HG03196 (cell line): Measurements from ENCODE around the gene MTNR1A.
"Not testable (repeated sequence)": the region's sequence is repeated elsewhere in the genome, so short reads cannot be mapped to it uniquely, and the experiment has no call there.

Experiments used
- ATAC-seq: cut with Tn5 transposase; IDR thresholded peaks from one replicate; pipeline ENCODE4 v1.9.1; 2021; ENCODE audit not compliant: unreplicated experiment

The MTNR1A gene

DNA sequence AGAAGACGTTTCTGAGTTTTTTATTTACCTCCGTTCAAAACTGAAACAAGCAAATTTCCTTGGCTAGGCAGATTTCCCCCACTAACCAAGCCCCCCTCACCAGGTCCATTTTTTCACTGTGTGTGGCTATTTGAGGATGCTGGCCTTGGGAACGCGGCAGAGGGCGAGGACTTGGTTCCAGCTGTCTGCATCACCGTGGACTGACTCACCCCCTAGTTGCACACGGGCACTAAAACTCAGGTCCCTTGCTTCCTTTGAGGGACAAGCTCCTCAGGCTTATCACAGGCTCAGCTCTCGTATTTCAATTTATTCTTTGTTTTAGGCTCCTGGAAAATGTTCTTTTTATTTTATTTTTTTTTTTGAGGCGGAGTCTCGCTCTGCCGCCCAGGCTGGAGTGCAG lies 8.4 kb upstream of the MTNR1A start:
- ATAC-seq = no peak

- no peak for ATAC-seq
These were observed 6.4 kb upstream of the MTNR1A start for GRCh38 chr4:186561748-186562147.

DNA sequence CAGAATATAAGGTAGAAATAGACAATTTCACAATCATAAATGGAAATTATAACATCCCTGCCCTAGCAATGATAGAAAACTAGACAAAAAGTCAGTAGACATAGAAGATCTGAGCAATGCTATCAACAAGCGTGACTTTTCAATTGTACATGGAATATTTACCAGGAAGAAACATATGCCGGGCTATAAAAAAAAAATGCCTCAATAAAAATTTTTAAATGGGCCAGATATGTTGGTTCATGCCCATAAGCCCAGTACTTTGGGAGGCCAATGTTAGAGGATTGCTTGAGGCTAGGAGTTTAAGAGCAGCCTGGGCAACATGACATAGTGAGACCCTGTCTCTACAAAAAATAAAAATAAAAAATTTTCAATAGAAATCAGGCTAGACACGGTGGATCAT lies 5.3 kb upstream of the MTNR1A start:
- no peak for ATAC-seq

- ATAC-seq = no peak
These were observed 2.1 kb upstream of the MTNR1A start for GRCh38 chr4:186557486-186557885.

DNA sequence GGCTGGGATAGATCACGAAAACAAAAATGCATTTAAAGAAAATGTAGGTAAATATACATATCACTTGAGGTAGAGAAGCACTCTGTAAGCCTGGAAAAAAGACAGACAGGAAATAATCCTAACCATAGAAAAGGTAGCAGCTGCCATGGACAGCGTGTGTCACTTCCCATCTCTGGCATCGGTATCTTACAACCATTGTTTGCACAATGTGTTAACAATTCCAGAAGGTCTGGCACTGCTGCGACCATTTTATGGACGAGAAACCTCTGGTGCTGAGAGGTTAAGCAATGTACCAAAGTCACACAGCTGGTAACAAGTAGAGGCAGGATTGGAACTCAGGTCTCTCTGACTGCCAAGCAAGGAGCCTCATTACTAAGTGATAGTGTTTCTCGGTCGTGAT lies 1.7 kb upstream of the MTNR1A start:
- ATAC-seq = no peak

GRCh38 chr4:186554539-186554913 lies 841 bp downstream of the MTNR1A start:
- no peak for ATAC-seq

DNA sequence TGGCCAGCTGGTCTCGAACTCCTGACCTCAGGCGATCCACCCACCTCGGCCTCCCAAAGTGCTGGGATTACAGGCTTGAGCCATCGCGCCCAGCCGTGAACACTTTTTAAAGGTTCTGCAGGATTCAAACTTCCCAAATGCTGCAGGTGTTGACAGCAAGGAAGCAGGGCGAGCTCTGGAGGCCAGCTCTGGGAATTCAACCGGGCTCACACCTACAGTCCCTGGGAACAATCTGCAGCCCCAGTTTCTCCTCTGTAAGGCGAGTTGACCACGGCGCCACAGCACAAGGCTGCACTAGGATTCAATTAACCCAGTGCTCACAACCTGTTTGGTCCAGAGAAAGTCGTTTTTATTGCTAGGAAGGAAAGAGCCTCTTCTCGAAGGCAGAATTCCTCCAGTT lies 1.6 kb downstream of the MTNR1A start:
- no peak for ATAC-seq

DNA sequence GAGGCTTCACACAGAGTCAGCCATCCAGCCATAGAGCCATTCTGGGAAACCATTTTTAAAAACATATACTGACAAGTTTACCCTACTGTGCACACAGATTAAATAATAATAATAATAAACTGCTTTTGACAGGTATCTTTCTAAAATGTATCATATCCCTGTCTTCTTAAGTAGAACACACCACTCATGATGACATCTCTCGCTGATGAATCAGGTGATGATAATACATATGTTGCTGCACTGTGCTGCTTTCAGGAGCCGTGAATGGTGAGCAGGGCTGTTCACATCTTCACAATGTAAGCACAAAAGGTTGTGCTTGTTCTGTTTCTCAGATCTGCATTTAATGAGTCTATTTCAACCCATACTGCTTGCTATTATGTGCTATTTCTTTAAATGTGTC lies 3.5 kb downstream of the MTNR1A start:
- no peak for ATAC-seq

GRCh38 chr4:186545436-186545835 lies 9.9 kb downstream of the MTNR1A start:
- ATAC-seq = no peak

DNA sequence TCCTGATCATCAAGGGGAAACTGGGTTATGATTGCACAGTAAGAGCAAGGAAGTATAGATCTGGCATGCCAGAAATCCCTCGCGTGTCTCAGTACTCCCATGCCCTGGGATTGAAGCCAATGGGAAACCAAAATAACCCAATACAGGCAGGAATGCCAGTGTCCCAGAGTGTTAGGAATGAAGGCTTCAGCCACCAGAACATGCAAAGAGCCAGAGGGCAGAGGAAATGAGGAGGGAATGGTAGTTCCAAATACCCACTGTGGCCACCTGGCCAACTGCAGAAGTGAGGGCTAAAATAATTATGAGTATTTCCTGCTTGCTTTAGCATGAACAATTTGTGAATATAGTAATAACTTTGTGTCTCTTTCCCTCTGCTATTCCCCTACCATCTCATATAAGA lies 12.2 kb downstream of the MTNR1A start:
- ATAC-seq = no peak

DNA sequence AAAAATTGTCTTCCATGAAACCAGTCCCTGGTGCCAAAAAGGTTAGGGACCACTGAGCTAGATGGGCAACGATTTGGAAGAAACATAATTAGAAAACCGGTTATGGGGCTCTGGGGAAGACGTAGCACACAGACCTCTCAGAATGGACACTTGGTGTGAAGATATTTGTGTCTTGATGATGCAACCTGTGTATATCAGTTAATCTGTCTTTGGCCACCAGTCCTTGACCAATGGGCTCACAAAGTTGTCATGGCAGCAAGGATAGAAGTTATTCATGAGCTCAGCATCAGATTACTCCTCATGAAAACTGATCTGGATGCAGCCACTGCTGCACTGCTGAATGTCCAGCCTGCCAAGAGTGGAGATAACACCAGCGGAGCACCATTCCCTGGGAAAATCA lies 13.6 kb downstream of the MTNR1A start:
- ATAC-seq = no peak

GRCh38 chr4:186537843-186538521 lies 17.4 kb downstream of the MTNR1A start:
- no peak for ATAC-seq

DNA sequence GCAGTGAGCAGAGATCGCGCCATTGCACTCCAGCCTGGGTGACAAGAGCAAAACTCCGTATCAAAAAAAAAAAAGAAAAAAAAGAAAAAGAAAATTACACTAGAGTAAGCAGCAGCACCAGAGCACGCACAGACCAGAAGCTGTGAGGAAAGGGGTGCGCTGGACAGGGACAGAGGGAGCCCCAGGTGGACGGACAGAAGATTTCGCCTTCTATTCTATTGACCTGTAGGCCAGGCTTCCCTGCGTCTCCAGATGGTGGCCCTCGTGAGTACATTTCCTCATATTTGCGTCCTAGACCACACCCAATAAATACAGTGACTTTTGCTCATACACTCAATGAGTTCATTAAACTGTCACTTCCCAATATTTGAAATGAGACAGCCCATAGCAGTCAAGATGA lies 19.1 kb downstream of the MTNR1A start:
- no peak for ATAC-seq

GRCh38 chr4:186534056-186534455 lies 21.3 kb downstream of the MTNR1A start:
- ATAC-seq = no peak

DNA sequence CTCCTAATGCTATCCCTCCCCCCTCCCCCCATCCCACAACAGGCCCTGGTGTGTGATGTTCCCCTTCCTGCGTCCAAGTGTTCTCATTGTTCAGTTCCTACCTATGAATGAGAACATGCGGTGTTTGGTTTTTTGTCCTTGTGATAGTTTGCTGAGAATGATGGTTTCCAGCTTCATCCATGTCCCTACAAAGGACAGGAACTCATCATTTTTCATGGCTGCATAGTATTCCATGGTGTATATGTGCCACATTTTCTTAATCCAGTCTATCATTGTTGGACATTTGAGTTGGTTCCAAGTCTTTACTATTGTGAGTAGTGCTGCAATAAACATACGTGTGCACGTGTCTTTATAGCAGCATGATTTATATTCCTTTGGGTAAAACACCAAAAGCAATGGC lies 31.4 kb downstream of the MTNR1A start:
- ATAC-seq = not testable (repeated sequence)

DNA sequence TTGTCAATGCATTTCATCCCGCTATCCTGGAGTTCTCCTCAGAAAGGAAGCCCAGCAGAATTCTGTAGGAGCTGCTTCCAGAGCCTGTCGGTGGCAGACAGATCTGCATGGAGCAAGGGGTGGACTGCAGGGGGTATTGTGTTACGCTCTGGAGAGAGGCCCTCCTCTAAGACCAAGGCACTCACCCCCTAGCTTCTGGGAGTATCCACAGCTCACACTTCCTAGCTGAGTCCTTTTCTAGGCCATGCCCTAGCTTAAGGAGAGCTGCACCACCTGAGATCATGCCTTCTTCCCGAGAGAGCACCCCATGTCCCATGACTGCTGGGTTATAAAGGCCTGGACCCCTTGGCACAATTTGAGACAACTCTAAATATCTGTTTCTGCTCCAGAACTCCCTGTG lies 39.1 kb downstream of the MTNR1A start:
- no peak for ATAC-seq

DNA sequence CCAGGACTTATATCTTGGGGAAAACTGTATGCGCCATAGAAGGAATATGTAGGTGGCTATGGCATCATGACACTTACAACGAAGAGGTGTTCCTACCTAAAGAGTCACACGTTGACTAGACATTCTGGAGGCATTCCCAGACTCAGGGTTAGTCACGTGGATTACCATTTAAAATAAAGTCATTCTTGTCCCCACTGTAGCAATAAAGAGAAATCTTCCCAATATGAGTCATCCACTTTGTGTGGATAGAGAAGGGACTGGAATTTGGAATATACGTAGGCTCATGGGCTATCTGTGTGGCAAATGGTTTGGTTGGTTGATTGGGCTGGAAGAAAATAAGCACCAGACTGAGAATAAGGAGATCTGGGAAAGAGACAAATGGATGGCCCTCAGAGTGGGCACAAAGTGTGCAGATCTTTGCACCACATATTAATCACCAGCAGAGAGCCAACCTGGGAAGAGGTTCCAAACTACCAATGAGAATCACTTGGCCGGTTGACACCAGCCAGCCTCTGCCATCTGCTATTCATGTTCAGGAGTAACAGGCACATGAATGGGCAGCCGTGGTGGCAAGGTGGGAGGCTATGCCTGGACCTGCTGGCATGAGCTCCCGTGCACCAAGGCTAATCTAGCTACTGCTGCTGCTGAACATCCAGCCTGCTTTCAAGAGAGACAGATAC lies 41.0 kb downstream of the MTNR1A start:
- ATAC-seq = no peak

- ATAC-seq = not testable (repeated sequence)
These were observed 50.6 kb downstream of the MTNR1A start for GRCh38 chr4:186504771-186505170.

GRCh38 chr4:186502231-186502630 lies 53.1 kb downstream of the MTNR1A start:
- no peak for ATAC-seq

GRCh38 chr4:186501554-186501953 lies 53.8 kb downstream of the MTNR1A start:
- ATAC-seq = no peak

DNA sequence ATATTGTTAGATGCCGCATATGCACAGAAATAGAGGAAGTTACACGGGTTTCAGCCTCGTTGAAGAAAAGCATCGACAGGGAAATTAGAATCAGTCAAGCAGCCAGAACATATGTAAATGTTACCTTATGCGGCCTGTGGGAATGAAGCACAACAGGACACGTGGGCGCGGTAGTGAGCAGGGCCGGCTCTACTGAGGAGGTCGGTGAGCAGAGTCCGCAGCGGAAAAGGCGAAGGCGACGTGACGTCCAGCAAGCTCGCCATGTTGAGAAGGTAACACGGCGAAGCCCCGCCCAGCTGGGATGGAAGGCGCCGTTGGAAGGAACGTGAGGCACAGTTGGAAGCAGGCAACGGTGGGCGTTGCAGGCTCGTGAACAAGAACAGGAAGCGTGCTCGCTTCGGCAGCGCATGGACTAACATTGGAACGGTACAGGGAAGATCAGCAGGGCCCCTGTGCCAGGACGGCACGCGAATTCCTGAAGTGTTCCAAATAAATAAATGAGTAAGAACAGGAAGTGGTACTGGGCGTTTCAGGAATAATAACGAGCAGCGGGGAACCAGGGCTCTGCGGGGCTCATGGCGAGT lies 54.6 kb downstream of the MTNR1A start:
- ATAC-seq = no peak

- no peak for ATAC-seq
These were observed 55.9 kb downstream of the MTNR1A start for GRCh38 chr4:186499467-186499866.

- no peak for ATAC-seq
These were observed 58.3 kb downstream of the MTNR1A start for GRCh38 chr4:186497043-186497442.
